HAP-1 (cell line): ENCODE data around the gene GALNT7.

Source experiments
- DNase-seq, 2 experiments: peaks; one replicate each; pipeline ENCODE4 v3.0.0-alpha.2; 2016 to 2020; ENCODE audit warnings: low spot score in 2 of 2
- H3K27me3 ChIP-seq: fragments of 250-450 bp; sonication (Bioruptor Pico); 2 replicates; pipeline ENCODE4 v1.5.1; 2020; ENCODE audit warnings: low read depth, mild to moderate bottlenecking, moderate library complexity
- H3K36me3 ChIP-seq: fragments of 250-450 bp; sonication (Bioruptor Pico); replicated peaks from 2 replicates; pipeline ENCODE4 v1.5.1; 2020; ENCODE audit warnings: mild to moderate bottlenecking
- H3K4me1 ChIP-seq: fragments of 250-450 bp; sonication (Bioruptor Pico); 2 replicates; pipeline ENCODE4 v1.5.1; 2020; ENCODE audit warnings: mild to moderate bottlenecking
- H3K4me3 ChIP-seq: fragments of 250-450 bp; sonication (Bioruptor Pico); 2 replicates; pipeline ENCODE4 v1.5.1; 2020; ENCODE audit warnings: mild to moderate bottlenecking, moderate library complexity
- H3K9me3 ChIP-seq: fragments of 250-450 bp; sonication (Bioruptor Pico); 2 replicates; pipeline ENCODE4 v1.5.1; 2020; ENCODE audit warnings: mild to moderate bottlenecking, moderate library complexity
- in situ Hi-C: fragments of 300-500 bp; cut with MboI; formaldehyde crosslinking; loops from 3 replicates; pipeline ENCODE4 v1.14.3; 2020; ENCODE audit warnings: low sequenced_read_pairs, inconsistent platforms, mixed read lengths

The GALNT7 gene

DNA sequence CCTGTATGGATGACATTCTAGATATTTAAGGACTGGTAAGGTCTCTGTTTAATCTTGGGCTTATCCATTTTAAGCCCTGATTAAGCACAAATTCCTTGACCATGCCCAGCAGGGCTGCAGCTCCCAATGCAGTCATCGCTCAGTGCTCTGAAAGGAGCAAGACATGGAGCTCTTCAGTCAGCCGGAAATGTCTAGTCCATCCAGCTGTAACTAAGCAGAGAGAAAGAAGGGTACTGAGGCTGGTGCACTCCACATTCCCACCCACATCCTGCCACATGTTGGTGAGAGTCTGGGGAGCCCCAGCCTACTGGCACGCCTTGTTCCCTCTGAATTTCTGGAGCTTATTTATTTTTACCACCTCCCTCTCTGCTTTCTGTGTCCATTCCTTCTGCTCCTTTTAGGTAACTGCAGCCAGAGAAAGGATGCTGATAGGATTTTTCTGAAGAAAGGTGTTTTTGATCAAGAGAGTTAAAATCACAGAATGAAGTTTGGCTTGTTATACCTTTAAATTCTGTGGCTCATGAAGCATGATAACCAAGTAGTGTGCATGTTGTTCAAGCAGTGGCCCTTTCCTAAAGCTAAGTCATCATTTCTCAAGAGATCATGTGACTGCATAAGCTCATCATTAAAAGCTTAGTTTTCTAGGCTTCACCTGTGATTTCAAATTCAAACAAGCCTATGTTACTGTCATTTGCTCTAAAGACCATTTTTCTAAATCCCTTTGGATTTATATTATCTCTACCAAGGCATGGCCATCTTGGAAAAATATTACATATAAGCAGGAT, 74.0 kb downstream of the GALNT7 start:
- no peak overlapping the region for H3K4me3 ChIP-seq
- H3K36me3 ChIP-seq, result no peaks in the 10 kb centered on the region
- H3K9me3 ChIP-seq, result no peaks in the 10 kb centered on the region
- DNase-seq, result no peak
- peaks cover 15% of the 10 kb centered on the region for H3K4me1 ChIP-seq
- in situ Hi-C loops, result no loop called here
- no peaks in the 10 kb centered on the region for H3K27me3 ChIP-seq

DNA sequence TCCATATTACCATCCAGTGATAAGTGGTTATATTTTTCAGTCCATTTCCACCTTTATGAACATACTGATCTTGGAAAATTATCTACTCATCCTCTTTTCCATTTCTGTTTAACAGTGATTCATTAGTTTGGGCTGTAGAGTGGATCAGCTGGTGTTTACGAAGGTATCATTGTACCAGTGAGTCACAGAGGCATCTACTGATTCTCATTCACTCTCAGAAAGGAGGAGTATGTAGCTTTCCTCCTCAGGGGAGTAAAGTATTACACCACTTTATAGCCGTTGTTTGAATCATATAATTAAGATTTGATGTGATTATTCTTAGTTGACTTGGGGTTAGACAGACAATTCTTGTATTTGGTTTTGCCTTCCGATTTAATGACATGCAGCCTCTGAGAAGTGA, 74.7 kb downstream of the GALNT7 start:
- Histone ChIP-seq H3K9me3 (no peaks in the 10 kb centered on the region), H3K4me1 (peaks cover 9% of the 10 kb centered on the region), H3K36me3 (no peaks in the 10 kb centered on the region), H3K27me3 (no peaks in the 10 kb centered on the region), H3K4me3 (no peak overlapping the region)
- DNase-seq, result no peak
- in situ Hi-C loops, result no loop called here

DNA sequence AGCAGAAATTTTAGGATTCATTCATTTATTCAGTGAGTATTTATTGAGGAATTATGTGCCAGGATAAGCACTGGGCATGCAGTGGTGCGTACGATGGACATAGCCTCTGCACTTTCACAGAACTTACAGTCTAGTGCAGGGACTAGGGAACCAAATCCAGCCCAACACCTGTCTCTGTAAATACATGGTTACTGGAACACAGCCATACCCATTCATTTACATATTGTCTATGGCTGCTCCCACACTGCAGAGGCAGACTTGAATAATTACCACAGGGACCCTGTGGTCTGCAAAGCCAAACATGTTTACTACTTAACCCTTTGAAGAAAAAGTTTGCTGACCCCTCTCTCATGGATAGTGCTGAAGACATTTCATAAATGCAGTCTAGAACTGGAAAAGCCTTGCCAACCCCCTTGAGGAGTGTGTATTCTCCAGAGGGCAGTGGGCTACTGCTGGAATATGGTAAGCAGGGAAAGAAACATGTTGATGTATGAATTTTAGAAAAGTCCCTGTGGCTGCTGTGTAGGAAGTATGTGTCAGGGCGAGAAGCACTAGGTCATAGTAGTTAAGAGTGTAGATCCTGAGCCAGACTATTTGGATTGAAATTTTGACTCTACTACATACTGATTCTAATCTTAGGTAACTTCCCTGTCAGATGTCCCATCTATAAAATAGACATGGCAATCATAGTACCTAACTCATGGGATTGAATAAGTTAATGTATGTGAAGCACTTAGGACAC, 75.5 kb downstream of the GALNT7 start:
- H3K27me3 ChIP-seq, result no peaks in the 10 kb centered on the region
- H3K36me3 ChIP-seq, result no peaks in the 10 kb centered on the region
- H3K9me3 ChIP-seq, result no peaks in the 10 kb centered on the region
- H3K4me1 ChIP-seq, result peaks cover 9% of the 10 kb centered on the region
- H3K4me3 ChIP-seq, result no peak overlapping the region
- in situ Hi-C loops, result no loop called here
- no peak for DNase-seq

DNA sequence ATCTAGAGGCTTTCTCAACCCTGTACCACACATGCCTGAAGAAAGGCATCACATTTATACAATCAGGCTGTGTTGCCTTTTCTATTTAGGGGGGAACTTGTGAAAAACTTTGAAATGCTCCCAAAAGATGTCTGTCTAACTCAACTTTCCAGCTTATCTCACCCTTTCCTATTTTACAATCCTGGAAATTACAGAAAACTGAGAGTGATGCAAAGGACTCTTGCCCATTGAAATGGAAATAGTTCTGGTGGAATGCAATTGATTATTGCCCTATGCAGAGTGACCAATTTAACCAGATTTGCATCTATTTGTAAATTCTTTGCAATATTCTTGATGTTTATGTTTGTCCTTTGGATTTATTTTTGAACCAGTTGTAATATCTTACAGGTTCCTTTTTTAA, 77.3 kb downstream of the GALNT7 start:
- Histone ChIP-seq H3K27me3 (no peaks in the 10 kb centered on the region), H3K4me3 (no peak overlapping the region), H3K36me3 (no peaks in the 10 kb centered on the region), H3K4me1 (peaks cover 10% of the 10 kb centered on the region), H3K9me3 (no peaks in the 10 kb centered on the region)
- in situ Hi-C loops, result no loop called here
- no peak for DNase-seq

DNA sequence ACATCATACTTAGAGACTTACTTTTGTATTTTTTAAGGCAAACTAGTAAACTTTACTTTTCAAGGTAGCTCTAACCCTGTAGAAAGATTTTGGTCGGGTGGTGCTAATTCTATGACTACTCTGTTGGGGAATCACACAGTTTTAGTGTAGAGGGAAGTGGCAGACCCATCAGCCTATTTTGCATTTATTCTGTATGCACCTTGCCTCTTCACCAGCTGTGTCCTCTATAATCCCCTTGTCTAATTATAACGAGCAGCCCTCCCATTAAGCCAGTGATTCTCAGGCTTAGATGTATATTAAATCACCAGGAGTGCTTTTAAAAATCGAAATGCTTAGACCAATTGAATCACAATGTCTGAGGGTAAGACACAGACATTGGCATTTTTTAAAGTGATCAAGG, 78.1 kb downstream of the GALNT7 start:
- H3K36me3 ChIP-seq, result no peaks in the 10 kb centered on the region
- H3K9me3 ChIP-seq, result no peaks in the 10 kb centered on the region
- in situ Hi-C loops, result no loop called here
- no peak overlapping the region for H3K4me3 ChIP-seq
- no peak for DNase-seq
- H3K27me3 ChIP-seq, result no peaks in the 10 kb centered on the region
- peaks cover 13% of the 10 kb centered on the region for H3K4me1 ChIP-seq

DNA sequence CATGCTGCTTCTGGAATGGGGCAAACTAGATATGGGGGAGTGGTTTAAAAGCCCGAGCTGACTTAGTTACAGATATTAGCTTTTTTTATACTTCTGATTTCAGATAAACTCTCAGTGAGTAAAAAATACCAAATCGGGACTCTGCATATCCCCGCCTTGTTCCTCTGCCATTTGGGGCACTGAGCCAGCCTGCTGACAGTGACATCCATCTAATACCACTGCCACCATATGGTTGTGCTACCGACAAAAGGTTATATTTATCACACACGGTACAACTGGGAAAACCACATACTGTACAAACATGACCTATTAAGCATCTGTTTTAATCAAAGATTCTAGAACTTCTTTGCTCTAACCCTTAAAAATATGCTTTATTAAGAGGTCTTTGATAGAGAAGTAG, 78.7 kb downstream of the GALNT7 start:
- Histone ChIP-seq H3K4me3 (no peak overlapping the region), H3K27me3 (no peaks in the 10 kb centered on the region), H3K9me3 (no peaks in the 10 kb centered on the region), H3K4me1 (peaks cover 13% of the 10 kb centered on the region), H3K36me3 (no peaks in the 10 kb centered on the region)
- DNase-seq, result no peak
- in situ Hi-C loops, result no loop called here

DNA sequence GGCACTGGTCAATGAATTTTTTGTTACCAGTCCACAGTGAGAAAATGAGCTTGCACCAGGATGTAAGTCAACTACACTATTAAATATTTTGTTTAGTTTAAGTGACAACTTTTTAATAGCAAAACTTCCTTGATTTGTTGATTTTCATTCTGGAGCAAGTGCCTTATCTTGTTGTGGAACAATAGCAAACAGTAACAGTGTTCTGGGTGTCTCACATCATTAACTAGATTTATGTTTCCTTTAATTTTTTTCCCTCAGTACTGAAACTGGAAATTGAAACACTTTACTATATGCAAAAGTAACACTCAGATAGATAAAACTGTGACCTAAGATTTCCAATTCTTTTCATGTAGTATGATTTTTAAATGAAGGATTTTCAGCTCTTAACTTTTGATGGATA, 80.1 kb downstream of the GALNT7 start:
- in situ Hi-C loops, result no loop called here
- Histone ChIP-seq H3K4me3 (no peak overlapping the region), H3K9me3 (no peaks in the 10 kb centered on the region), H3K27me3 (no peaks in the 10 kb centered on the region), H3K36me3 (no peaks in the 10 kb centered on the region), H3K4me1 (peaks cover 13% of the 10 kb centered on the region)
- no peak for DNase-seq

DNA sequence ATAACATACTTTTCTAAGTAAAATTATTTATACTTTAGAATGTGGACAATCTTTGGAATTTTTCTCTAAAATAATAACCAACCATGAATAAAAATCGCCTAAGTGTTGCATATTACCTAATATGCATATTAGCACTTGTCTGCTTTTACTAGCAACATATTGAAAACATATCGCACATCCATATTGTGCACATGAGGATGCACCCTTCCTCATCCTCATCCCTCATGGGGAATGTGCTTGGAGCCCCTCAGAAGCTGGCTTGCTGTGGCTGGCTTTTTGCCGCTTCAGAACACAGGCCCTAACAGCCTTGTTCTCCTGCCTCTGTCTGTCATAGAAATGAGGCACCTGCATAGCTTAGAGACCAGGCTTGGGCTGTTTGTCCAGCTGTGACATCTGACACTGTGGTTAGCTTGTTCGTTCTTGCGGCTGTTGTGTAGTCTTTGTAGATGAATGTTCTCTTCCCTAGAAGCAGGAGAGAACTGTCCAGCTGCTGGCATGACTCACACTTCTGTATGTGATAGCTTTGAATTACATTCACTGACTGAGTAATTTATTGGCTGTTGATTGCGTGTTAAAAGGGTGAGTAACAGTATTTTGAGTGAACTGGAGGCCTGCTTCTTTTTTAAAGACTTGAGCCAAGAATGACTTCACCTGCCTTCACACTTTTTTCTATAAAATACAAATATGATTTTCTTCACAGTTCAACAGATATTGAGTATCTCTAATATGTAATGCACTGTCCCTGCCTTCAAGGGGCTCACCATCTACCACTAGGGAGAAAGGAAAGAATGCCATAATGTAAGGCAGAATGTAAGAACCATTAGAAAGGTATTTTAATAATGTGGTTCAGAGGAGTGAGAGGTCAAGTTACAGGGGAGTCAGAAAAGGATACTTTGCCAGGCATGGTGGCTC, 83.7 kb downstream of the GALNT7 start:
- Histone ChIP-seq H3K27me3 (no peaks in the 10 kb centered on the region), H3K4me1 (peaks cover 4% of the 10 kb centered on the region; the same call in 1 of the 2 replicates), H3K4me3 (no peak overlapping the region), H3K36me3 (no peaks in the 10 kb centered on the region), H3K9me3 (no peaks in the 10 kb centered on the region)
- peak in 1 of 2 experiments; percentile 13 for DNase-seq
- in situ Hi-C loops, result no loop called here

DNA sequence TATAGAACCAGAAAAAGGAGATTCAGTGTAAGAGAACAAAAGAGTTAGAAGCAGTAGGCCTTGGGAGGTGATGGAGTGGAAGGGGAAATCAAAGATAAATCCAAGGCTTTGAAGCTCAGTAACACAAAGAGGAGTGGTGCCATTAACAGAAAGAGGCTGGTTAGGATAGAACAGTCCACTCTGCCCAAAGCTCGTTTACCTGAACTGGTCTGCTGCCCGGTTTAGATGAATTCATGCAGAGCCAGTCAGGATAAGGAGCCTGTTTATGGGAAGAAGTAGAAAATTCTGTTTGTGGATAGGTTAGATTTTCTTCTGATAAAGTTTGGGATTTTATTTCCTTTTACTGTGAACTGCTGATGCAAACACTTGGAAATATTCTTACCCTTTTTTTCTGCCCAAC, 85.0 kb downstream of the GALNT7 start:
- no peaks in the 10 kb centered on the region for H3K9me3 ChIP-seq
- peaks cover 4% of the 10 kb centered on the region; the same call in 1 of the 2 replicates for H3K4me1 ChIP-seq
- no peaks in the 10 kb centered on the region for H3K36me3 ChIP-seq
- in situ Hi-C loops, result no loop called here
- H3K27me3 ChIP-seq, result no peaks in the 10 kb centered on the region
- DNase-seq, result no peak
- H3K4me3 ChIP-seq, result no peak overlapping the region

DNA sequence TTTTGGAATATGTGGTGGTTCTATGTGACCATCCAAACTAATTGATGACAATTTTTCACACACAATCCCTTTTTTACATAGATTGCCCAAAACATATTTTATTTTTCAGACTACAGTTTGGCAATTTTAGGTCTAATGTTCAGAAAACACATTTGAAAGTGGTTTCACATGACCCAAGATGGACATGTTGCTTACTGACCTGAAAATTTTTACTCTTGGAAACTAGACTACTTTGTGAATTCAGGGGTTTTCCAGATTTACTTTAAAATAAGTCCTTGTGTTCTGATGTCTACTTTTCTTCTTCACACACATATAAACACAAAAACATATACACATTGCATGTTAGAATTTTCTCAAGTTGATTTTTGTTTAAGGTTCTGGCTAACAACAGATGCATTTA, 86.0 kb downstream of the GALNT7 start:
- no peak overlapping the region for H3K4me3 ChIP-seq
- H3K36me3 ChIP-seq, result no peaks in the 10 kb centered on the region
- H3K27me3 ChIP-seq, result no peaks in the 10 kb centered on the region
- no peak for DNase-seq
- peaks cover 4% of the 10 kb centered on the region; the same call in 1 of the 2 replicates for H3K4me1 ChIP-seq
- in situ Hi-C loops, result loop anchor here (5.0 kb wide), 1 partner anchor 232 kb away; no protein-coding TSS in a partner anchor
- H3K9me3 ChIP-seq, result no peaks in the 10 kb centered on the region

DNA sequence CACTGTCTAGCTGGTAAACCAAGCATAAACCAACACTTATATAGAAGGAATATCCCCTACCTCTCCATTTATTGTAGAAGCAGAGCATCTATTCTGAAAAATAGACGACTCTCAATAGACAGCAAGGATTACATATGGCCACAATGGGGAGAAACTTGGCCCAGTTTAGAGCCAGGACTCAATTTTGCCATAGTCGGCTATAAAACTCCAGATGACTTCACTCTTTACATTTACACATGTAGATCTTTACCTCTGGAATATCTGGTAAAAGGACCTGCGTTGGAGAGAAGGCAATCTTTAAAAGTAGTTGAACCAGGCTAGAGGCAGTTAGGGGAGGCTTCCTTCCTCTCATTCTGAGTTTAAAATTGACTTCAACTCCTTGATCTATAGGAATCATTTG, 88.2 kb downstream of the GALNT7 start:
- H3K36me3 ChIP-seq, result no peaks in the 10 kb centered on the region
- H3K27me3 ChIP-seq, result no peaks in the 10 kb centered on the region
- DNase-seq, result no peak
- H3K4me1 ChIP-seq, result no peaks in the 10 kb centered on the region
- in situ Hi-C loops, result loop anchor here (5.0 kb wide), 1 partner anchor 235 kb away; no protein-coding TSS in a partner anchor
- no peaks in the 10 kb centered on the region for H3K9me3 ChIP-seq
- H3K4me3 ChIP-seq, result no peak overlapping the region

DNA sequence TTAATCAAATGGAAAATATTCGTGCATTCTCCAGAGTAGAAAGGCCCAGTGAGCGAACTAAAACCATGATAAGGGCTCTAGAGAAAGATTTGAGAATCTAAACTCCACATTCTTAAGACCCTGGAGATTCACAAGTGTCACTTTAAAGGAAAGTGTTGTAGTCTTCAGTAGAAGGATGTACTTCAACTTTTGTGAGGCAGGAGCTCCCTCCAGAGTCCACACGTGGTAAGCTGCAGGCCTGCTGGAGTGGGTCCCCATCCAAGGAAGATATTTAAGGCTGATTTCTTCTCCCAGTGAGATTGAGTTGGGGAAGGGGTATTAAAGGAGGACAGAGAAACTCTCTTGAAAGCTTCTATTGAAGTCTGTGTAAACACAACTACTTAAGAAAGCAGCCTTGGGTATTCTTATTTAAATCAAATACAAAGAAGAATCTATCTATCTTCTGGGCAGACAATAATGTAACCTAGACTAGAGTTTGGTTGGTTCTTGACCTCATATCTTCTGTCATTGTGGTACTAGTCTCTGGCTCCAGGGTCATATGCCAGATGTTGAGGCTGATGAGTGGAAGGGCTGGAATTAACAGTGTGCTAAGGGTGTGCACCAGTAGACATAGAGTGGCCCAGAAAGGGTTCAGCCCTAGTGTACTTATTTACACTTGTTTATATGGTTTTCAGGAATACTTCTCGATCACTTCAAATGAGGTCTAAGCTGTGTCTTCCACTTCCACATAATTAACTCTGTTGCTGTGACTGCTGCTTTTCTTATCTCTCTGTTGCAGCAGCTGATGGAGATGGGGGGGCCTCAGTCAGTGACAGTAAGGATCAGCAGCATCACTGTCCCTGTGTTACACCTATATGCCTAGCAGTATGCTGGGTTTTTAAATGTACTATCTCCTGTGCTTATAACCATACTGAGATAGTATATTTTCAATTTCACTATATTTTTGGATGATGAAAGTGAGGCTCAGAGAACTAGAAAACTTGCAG, 89.4 kb downstream of the GALNT7 start:
- peak; percentile 70 to 74 for DNase-seq

More for the DNA sequence above, 89.4 kb downstream of the GALNT7 start:
- Histone ChIP-seq H3K9me3 (no peaks in the 10 kb centered on the region), H3K36me3 (no peaks in the 10 kb centered on the region), H3K4me1 (no peaks in the 10 kb centered on the region), H3K4me3 (no peak overlapping the region), H3K27me3 (no peaks in the 10 kb centered on the region)
- in situ Hi-C loops, result loop anchor here (5.0 kb wide), 1 partner anchor 236 kb away; no protein-coding TSS in a partner anchor
